ENCODE data around the gene ZNF76.
"Not testable (repeated sequence)": the region's sequence is repeated elsewhere in the genome, so short reads cannot be mapped to it uniquely, and the experiment has no call there.

ZNF76 gene

DNA sequence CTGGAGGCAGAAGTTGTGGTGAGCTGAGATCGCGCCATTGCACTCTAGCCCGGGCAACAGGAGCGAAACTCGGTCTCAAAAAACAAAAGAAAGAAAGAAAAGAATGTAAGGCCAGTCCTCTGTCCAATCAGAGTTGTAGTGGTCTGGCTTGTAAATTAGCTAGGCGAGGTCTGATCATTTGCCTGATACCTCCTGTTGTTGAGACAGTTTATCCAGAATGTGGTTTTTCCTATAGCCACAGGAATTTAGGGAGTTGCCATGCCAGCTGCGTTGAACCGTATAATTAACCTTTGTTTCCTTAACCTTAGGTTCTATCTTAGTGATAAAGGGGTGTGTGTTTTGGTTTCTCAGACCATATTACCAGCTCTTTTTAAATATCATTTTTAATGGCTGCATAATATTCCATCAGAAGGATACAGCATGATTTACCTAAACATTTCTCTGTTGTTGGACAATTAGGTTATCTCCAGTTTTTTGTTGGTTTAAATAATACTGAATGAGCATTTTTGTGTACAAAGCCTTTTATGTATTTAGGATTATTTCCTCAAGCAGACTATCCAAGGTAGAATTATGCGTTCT lies 71.1 kb downstream of the ZNF76 start:
- DNase-seq (ENCODE audit: low read depth) = no peak

DNA sequence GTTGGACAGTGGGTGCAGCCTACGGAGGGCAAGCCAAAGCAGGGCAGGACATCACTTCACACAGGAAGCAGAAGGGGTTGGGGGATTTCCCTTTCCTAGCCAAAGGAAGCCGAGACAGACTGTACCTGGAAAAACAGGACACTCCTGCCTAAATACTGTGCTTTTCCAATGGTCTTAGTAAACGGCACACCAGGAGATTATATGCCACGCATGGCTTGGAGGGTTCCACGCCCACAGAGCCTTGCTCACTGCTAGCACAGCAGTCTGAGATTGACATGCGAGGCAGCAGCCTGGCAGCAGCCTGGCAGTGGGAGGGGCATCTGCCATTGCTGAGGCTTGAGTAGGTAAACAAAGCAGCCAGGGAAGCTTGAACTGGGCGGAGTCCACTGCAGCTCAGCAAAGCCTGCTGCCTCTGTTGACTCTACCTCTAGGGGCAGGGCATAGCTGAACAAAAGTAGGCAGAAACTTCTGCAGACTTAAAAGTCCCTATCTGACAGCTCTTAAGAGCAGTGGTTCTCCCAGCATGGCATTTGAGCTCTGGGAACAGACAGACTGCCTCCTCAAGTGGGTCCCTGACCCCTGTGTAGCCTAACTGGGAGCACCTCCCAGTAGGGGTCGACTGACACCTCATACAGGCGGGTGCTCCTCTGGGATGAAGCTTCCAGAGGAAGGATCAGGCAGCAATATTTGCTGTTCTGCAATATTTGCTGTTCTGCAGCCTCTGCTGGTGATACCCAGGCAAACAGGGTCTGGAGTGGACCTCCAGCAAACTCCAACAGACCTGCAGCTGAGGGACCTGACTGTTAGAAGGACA lies 72.7 kb downstream of the ZNF76 start:
- DNase-seq (ENCODE audit: low read depth) = not testable (repeated sequence)

DNA sequence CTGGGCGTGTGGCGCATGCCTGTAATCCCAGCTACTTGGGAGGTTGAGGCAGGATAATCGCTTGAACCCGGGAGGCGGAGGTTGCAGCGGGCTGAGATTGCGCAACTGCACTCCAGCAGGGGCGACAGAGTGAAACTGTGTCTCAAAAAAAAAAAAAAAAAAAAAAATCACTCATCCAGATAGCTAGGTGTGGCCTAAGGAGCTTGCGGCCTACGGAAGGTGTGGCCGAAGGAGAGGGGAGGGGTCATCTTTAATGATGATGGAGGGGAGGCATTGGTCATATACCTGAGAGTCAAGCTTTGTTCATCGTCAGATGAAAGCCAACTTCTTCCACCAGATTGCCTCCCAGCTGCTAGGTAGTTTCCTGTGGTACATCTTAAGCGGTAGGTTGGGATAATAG lies 82.0 kb downstream of the ZNF76 start:
- DNase-seq (ENCODE audit: low read depth) = no peak

DNA sequence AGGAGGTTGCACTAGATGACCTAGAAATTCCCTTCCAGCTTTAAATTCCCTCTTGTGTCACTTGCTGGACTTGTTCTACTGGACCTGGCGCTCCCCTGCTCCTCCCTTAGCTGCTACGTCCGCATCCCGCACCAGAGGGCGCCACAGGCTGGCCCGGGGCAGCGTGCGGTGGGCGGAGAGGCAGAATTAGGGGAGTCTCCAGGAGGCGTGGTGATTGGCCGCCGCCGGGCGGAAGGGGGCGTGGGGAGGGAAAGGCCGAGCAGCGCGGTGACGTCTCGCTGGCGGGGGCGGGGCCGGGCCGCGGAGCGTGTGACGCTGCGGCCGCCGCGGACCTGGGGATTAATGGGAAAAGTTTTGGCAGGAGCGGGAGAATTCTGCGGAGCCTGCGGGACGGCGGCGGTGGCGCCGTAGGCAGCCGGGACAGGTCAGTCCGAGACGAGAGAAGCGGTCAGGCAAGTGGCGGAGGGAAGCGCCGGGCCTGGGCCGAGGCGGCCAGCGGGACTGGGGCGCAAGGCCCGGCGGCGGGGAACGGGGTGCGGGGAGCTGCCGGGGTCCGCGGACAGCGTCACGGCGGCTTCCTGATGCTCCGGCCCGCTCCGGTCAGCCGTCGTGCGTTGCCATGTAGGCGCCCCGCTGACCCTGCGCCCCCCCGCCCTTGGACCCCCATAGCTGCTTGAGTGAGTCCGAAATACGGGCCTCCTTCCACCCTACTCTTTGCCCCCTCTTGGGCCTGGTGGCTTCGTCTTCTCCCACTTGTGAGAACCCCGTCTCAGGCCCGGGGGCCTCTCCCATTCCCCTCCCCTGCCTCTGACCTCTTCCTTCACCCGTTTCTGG lies 82.9 kb downstream of the ZNF76 start, which contains the start of gene PPARD:
Gene PPARD (plus strand): TSS at position 301 of the 834 bp plus-strand sequence. CDS start 68,530 bp downstream, outside the sequence.
- peak; percentile 70 for DNase-seq (ENCODE audit: low read depth)

DNA sequence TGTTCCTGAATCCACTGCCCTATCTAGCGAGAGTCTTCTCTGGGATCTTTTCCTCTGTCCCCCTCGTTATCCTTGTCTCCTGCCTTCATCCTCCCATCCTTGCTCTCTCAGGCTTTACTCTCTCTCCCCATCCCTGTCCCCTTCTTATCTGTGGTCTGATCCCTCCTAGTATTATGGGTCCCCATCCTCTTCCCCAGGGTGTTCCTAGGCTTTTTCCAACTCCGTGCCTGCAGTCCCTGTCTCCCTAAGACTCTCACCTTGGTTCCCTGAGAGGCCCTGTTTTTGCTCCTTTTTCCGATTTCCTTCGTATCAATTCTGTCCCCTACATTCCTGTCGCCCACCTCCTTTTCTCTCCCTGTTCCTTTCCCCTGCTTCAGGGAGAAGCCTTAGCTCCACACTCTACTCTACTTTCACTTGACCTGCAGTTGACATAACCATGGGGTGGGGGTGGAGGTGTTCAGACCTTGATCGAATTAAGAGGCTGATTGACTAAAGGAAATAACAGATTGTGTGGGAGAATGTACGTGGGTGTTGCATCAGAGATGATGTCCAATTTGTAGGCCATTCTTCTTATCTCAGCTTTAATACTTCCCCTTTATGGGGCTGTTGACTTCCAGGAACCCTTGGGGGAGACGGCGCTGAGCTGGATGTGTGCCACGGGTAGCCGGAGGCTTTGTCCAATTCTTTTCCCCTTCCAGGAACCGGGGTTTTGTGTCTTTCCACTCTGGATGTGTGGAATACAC lies 83.7 kb downstream of the ZNF76 start:
- no peak for DNase-seq (ENCODE audit: low read depth)

DNA sequence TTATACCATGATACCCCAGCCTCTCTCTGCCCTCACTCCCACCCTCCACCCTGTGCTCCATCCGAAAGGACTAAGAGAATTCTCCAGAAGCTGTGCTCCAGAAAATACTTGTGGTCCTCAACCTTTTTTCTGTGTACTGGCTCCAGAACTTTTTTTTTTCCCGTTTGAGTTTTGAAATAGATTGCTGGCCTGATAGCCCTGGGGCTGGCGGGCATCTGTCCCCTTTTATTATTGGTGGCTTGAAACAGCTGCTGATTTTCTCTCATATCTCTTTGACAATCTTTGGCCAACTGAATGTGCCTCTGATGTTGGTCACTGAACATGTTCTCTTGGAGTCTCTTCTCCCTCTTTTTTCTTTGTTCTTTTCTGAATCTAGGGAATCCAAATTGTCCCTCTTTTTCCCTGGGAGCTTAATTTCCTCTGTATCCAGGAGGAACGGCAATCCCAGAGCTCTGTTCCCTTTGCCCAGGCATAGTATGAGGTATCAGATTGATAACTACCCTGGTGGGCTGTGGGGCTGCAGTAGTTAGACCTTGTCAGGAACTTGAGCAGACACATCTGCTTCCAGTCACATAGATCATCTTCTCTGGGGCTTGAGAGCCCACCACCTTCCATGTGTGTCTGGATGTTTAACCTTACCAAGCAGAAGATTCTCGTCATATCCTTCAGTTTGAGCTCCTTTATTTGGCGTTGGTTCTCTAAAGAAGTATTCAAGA lies 84.5 kb downstream of the ZNF76 start:
- DNase-seq (ENCODE audit: low read depth) = no peak

All from non-pigmented ciliary epithelial cell (primary cell).